Astrocyte (in vitro differentiated cells and primary cell): ENCODE data around the gene AIFM2. TPM values are rescaled to one million over a fixed set of nuclear protein-coding genes. Genes with fewer than 3 reads are reported as not detected.
A peak's percentile ranks its signal among the peaks of the same experiment; 100 is the strongest.
"Not testable (repeated sequence)": the region's sequence is repeated elsewhere in the genome, so short reads cannot be mapped to it uniquely, and the experiment has no call there.

Experiments used
- DNase-seq: peaks from one replicate; pipeline ENCODE4 v3.0.0-alpha.2; 2010; ENCODE audit warnings: low read depth
- FAIRE-seq: peaks from 2 replicates; lab custom pipeline; 2011; peaks lifted over from hg19 to GRCh38; lab: Jason Lieb, UNC
- H2AFZ ChIP-seq: 2 replicates; pipeline ENCODE4 v1.6.0; 2012; ENCODE audit warnings: low read depth, low read length, inconsistent platforms
- H3K27ac ChIP-seq: 2 replicates; pipeline ENCODE4 v1.5.1; 2011; ENCODE audit warnings: low read depth, low read length, inconsistent platforms
- H3K27me3 ChIP-seq: 2 replicates; pipeline ENCODE4 v1.6.0; 2011; ENCODE audit warnings: low read length, inconsistent platforms; ENCODE audit not compliant: insufficient read depth
- H3K36me3 ChIP-seq: 2 replicates; pipeline ENCODE4 v1.5.1; 2011; ENCODE audit warnings: low read length, inconsistent platforms; ENCODE audit not compliant: insufficient read depth
- H3K4me1 ChIP-seq: 2 replicates; pipeline ENCODE4 v1.5.1; 2011; ENCODE audit warnings: low read length, inconsistent platforms; ENCODE audit not compliant: insufficient read depth
- H3K4me2 ChIP-seq: 2 replicates; pipeline ENCODE4 v1.6.0; 2012; ENCODE audit warnings: low read length, inconsistent platforms
- H3K4me3 ChIP-seq: 2 replicates; pipeline ENCODE4 v1.5.1; 2011; ENCODE audit warnings: low read depth, mild to moderate bottlenecking, low read length, inconsistent platforms; ENCODE audit not compliant: insufficient read depth
- H3K79me2 ChIP-seq: 2 replicates; pipeline ENCODE4 v1.6.0; 2012; ENCODE audit warnings: mild to moderate bottlenecking, low read length, inconsistent platforms; ENCODE audit not compliant: insufficient read depth
- H3K9ac ChIP-seq: 2 replicates; pipeline ENCODE4 v1.6.0; 2012; ENCODE audit warnings: mild to moderate bottlenecking, low read length, inconsistent platforms
- H3K9me3 ChIP-seq: 2 replicates; pipeline ENCODE4 v1.5.1; 2012; ENCODE audit warnings: low read depth, mild to moderate bottlenecking, low read length, inconsistent platforms; ENCODE audit not compliant: insufficient read depth
- H4K20me1 ChIP-seq: 2 replicates; pipeline ENCODE4 v1.6.0; 2012; ENCODE audit warnings: low read length, inconsistent platforms; ENCODE audit not compliant: insufficient read depth
- H3K27ac Mint-ChIP-seq: one replicate; pipeline ENCODE4 v1.8.0; 2021; ENCODE audit warnings: mild to moderate bottlenecking, mixed read lengths; ENCODE audit not compliant: unreplicated experiment
- H3K27me3 Mint-ChIP-seq: one replicate; pipeline ENCODE4 v1.8.0; 2021; ENCODE audit warnings: low read depth, mixed read lengths; ENCODE audit not compliant: unreplicated experiment
- H3K36me3 Mint-ChIP-seq: one replicate; pipeline ENCODE4 v1.8.0; 2021; ENCODE audit warnings: low read depth, mixed read lengths; ENCODE audit not compliant: unreplicated experiment
- H3K4me1 Mint-ChIP-seq: one replicate; pipeline ENCODE4 v1.8.0; 2021; ENCODE audit warnings: low read depth, mixed read lengths; ENCODE audit not compliant: unreplicated experiment
- H3K4me3 Mint-ChIP-seq: one replicate; pipeline ENCODE4 v1.8.0; 2021; ENCODE audit warnings: mild to moderate bottlenecking, moderate library complexity, mixed read lengths; ENCODE audit not compliant: unreplicated experiment
- H3K9me3 Mint-ChIP-seq: one replicate; pipeline ENCODE4 v1.8.0; 2021; ENCODE audit warnings: mild to moderate bottlenecking, mixed read lengths; ENCODE audit not compliant: unreplicated experiment
- EZH2 ChIP-seq: IDR thresholded peaks from 2 replicates; pipeline ENCODE4 v1.6.1; 2012; ENCODE audit warnings: mild to moderate bottlenecking, low read length, inconsistent platforms; ENCODE audit not compliant: insufficient read depth
- total RNA-seq: library from RNA; stranded (reverse); gene quantifications from 2 replicates; pipeline ENCODE4 v1.2.1, GENCODE V29; 2021
- TF ChIP-seq, protein P1 (sequence below): IDR thresholded peaks from 2 replicates; pipeline ENCODE4 v1.5.1; 2011; ENCODE audit warnings: low read depth, mild to moderate bottlenecking, inconsistent platforms, low read length, moderate library complexity; ENCODE audit not compliant: insufficient read depth

The AIFM2 gene
- total RNA-seq, 1 donor from 2014 or later, result 7.1 TPM

DNA sequence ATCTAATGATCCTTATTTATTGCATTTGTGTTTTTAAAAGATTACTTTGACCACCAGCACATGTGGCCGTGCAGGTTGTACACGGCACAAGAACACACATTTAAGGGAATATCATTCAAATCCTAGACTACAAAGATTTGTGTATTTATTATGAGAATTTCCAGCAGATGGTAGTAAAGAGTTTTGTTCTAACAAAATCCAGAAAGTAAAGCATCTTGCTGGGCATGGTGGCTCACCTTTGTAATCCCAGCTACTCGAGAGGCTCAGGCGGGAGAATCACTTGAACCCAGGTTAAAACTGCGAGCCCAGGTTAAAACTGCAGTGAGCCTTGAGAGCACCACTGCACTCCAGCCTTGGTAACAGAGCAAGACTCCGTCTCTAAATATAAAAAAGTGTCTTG is 48.4 kb downstream of the AIFM2 start:
- Mint-ChIP-seq H3K36me3 (peaks cover 12% of the 10 kb centered on the region), H3K9me3 (no peaks in the 10 kb centered on the region), H3K4me3 (no peak overlapping the region), H3K27ac (no peak overlapping the region), H3K4me1 (peaks cover 4% of the 10 kb centered on the region), H3K27me3 (no peaks in the 10 kb centered on the region)
- H3K4me3 ChIP-seq, result no peak overlapping the region
- no peak for FAIRE-seq
- DNase-seq, result no peak
- H3K9me3 ChIP-seq, result no peaks in the 10 kb centered on the region
- H3K27ac ChIP-seq, result no peak overlapping the region
- H3K4me1 ChIP-seq, result no peaks in the 10 kb centered on the region
- no peak for TF ChIP-seq EZH2
- TF ChIP-seq, protein P1, sequence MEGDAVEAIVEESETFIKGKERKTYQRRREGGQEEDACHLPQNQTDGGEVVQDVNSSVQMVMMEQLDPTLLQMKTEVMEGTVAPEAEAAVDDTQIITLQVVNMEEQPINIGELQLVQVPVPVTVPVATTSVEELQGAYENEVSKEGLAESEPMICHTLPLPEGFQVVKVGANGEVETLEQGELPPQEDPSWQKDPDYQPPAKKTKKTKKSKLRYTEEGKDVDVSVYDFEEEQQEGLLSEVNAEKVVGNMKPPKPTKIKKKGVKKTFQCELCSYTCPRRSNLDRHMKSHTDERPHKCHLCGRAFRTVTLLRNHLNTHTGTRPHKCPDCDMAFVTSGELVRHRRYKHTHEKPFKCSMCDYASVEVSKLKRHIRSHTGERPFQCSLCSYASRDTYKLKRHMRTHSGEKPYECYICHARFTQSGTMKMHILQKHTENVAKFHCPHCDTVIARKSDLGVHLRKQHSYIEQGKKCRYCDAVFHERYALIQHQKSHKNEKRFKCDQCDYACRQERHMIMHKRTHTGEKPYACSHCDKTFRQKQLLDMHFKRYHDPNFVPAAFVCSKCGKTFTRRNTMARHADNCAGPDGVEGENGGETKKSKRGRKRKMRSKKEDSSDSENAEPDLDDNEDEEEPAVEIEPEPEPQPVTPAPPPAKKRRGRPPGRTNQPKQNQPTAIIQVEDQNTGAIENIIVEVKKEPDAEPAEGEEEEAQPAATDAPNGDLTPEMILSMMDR, result no peak
- H4K20me1 ChIP-seq, result peaks cover 12% of the 10 kb centered on the region
- no peak overlapping the region for H2AFZ ChIP-seq
- no peaks in the 10 kb centered on the region for H3K27me3 ChIP-seq
- no peaks in the 10 kb centered on the region for H3K36me3 ChIP-seq
- no peak overlapping the region for H3K9ac ChIP-seq
- H3K4me2 ChIP-seq, result no peak overlapping the region
- no peaks in the 10 kb centered on the region for H3K79me2 ChIP-seq

GRCh38 chr10:70080789-70081188 is 51.8 kb downstream of the AIFM2 start:
- H3K4me3 Mint-ChIP-seq, H3K79me2 ChIP-seq, H3K36me3 ChIP-seq, H3K27ac ChIP-seq, H3K9me3 ChIP-seq, H3K27me3 Mint-ChIP-seq, H3K4me2 ChIP-seq, H3K4me3 ChIP-seq, H3K4me1 Mint-ChIP-seq, H3K27me3 ChIP-seq, H3K9ac ChIP-seq, DNase-seq, FAIRE-seq, H3K4me1 ChIP-seq, H3K9me3 Mint-ChIP-seq, H2AFZ ChIP-seq: not testable (repeated sequence)
- H3K36me3 Mint-ChIP-seq, result peaks cover 27% of the 10 kb centered on the region
- peaks cover 21% of the 10 kb centered on the region for H4K20me1 ChIP-seq
- H3K27ac Mint-ChIP-seq, result peak overlapping the region; percentile 44

DNA sequence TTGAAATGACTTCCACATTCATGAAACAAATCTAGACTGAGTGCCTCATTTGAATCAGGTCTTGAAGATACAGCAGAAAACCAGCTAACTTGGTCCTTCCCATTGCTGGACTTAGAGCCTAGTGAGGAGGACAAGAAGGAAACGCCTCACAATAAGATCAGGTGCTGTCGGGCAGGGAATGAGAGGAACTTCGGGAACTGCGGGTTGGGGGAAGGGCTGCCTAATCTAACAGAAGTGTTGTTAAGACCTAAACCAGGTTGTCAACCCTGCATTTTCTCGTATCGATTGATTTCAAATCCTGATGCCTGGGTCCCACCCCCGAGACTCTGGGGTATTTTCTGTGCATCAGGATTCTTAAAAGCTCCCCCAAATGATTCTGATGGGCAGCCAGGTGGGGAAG is 53.7 kb downstream of the AIFM2 start:
- H2AFZ ChIP-seq, result no peak overlapping the region
- H3K9me3 Mint-ChIP-seq, result no peaks in the 10 kb centered on the region
- H3K4me1 Mint-ChIP-seq, result peaks cover 8% of the 10 kb centered on the region
- no peaks in the 10 kb centered on the region for H3K27me3 ChIP-seq
- H3K27ac ChIP-seq, result no peak overlapping the region
- H3K4me1 ChIP-seq, result no peaks in the 10 kb centered on the region
- no peaks in the 10 kb centered on the region for H3K79me2 ChIP-seq
- H4K20me1 ChIP-seq, result peaks cover 21% of the 10 kb centered on the region
- no peak overlapping the region for H3K4me3 Mint-ChIP-seq
- no peak overlapping the region for H3K4me2 ChIP-seq
- no peak for DNase-seq
- FAIRE-seq, result no peak
- no peak overlapping the region for H3K4me3 ChIP-seq
- H3K36me3 Mint-ChIP-seq, result peaks cover 30% of the 10 kb centered on the region
- no peaks in the 10 kb centered on the region for H3K9me3 ChIP-seq
- H3K27ac Mint-ChIP-seq, result no peak overlapping the region
- H3K36me3 ChIP-seq, result no peaks in the 10 kb centered on the region
- H3K27me3 Mint-ChIP-seq, result no peaks in the 10 kb centered on the region
- TF ChIP-seq, protein P1, result no peak
- TF ChIP-seq EZH2, result no peak
- no peak overlapping the region for H3K9ac ChIP-seq
